K562 (cell line): ENCODE data around the gene DCLK1. TPM values are rescaled to one million over a fixed set of nuclear protein-coding genes. Genes with fewer than 3 reads are reported as not detected.

ENCODE experiments used
- ATAC-seq: fragments of 200-7000 bp; cut with Tn5 transposase; 3 replicates; pipeline ENCODE4 v1.9.1; 2020; ENCODE audit warnings: moderate library complexity
- BruUV-seq: library from RNA; stranded (reverse); fragments of 400-500 nt; replicated peaks from 2 replicates; lab custom pipeline; 2021; lab: Mats Ljungman, UMichigan
- CTCF ChIA-PET: fragments of 300-600 bp; formaldehyde crosslinking; extraction: SDS; loops from one replicate; lab custom pipeline; 2021; ENCODE audit warnings: low intra/inter-chr PET ratio; lab: Yijun Ruan, JAX
- POLR2A ChIA-PET: fragments of 300-600, 350-650 bp; sonication (Branson Sonifier 250); formaldehyde crosslinking; extraction: SDS; loops from one replicate; lab custom pipeline; 2021; ENCODE audit warnings: antibody characterized with exemption, inconsistent platforms; lab: Yijun Ruan, JAX
- DNase-seq, 4 experiments: peaks; one replicate each; pipeline versions ENCODE4 v3.0.0 to v3.0.0-alpha.2; 2011 to 2018; ENCODE audit warnings: low spot score in 3 of 4, mixed read lengths in 3 of 4; ENCODE audit errors: extremely low read depth in 1 of 4
- FAIRE-seq: peaks from 2 replicates; lab custom pipeline; 2011; peaks lifted over from hg19 to GRCh38; lab: Jason Lieb, UNC
- H2AFZ ChIP-seq: 2 replicates; pipeline ENCODE4 v1.6.0; 2011; ENCODE audit warnings: low read depth, low read length, control low read depth, inconsistent platforms
- H3K27ac ChIP-seq: fragments of 200-600 bp; 3 replicates; pipeline ENCODE4 v1.8.0; 2011; ENCODE audit warnings: low read depth, mild to moderate bottlenecking, control low read depth, inconsistent platforms, low read length, moderate library complexity, mixed read lengths; ENCODE audit errors: extremely low read depth
- H3K27me3 ChIP-seq, 2 experiments: fragments of 300-600 bp in 1 of 2; 2 replicates in 1 of 2; 3 replicates in 1 of 2; pipeline versions ENCODE4 v1.6.0 to v1.8.0; 2011; ENCODE audit warnings: inconsistent platforms in 2 of 2, low read length in 2 of 2, mild to moderate bottlenecking in 1 of 2, mixed read lengths in 1 of 2, moderate library complexity in 1 of 2; ENCODE audit not compliant: control insufficient read depth in 2 of 2, insufficient read depth in 2 of 2
- H3K36me3 ChIP-seq: fragments of 300-600 bp; 3 replicates; pipeline ENCODE4 v1.8.0; 2011; ENCODE audit warnings: mild to moderate bottlenecking, low read length, inconsistent platforms; ENCODE audit not compliant: control insufficient read depth, insufficient read depth
- H3K4me1 ChIP-seq, 2 experiments: fragments of 200-600 bp in 1 of 2; replicated peaks in 1 of 2; 2 replicates in 1 of 2; 3 replicates in 1 of 2; pipeline versions ENCODE4 v1.5.1 to v1.8.0; 2011; ENCODE audit warnings: inconsistent platforms in 2 of 2, low read length in 2 of 2, mild to moderate bottlenecking in 1 of 2, mixed read lengths in 1 of 2, moderate library complexity in 1 of 2; ENCODE audit not compliant: control insufficient read depth in 2 of 2, insufficient read depth in 2 of 2
- H3K4me2 ChIP-seq: 2 replicates; pipeline ENCODE4 v1.6.1; 2011; ENCODE audit warnings: low read length, control low read depth, inconsistent platforms, mixed read lengths; ENCODE audit not compliant: insufficient read depth
- H3K4me3 ChIP-seq: fragments of 200-600 bp; sonication (generic), shearing (Covaris generic); 2 replicates; pipeline ENCODE4 v1.5.1; 2016; ENCODE audit warnings: control low read depth, inconsistent platforms
- H3K79me2 ChIP-seq: fragments of 200-600 bp; 3 replicates; pipeline ENCODE4 v1.8.0; 2011; ENCODE audit warnings: low read length, inconsistent platforms; ENCODE audit not compliant: control insufficient read depth, insufficient read depth
- H3K9ac ChIP-seq, 2 experiments: 2 replicates each; pipeline versions ENCODE4 v1.6.0 to v1.6.1; 2011; ENCODE audit warnings: low read depth in 2 of 2, low read length in 2 of 2, control low read depth in 1 of 2, inconsistent platforms in 1 of 2, mild to moderate bottlenecking in 1 of 2, mixed read lengths in 1 of 2; ENCODE audit not compliant: insufficient read depth in 1 of 2
- H3K9me1 ChIP-seq: one replicate; pipeline ENCODE4 v1.6.0; 2011; ENCODE audit warnings: inconsistent platforms, mild to moderate bottlenecking, low read length, moderate library complexity; ENCODE audit not compliant: control insufficient read depth, insufficient read depth
- H3K9me3 ChIP-seq: replicated peaks from 2 replicates; pipeline ENCODE4 v1.5.1; 2011; ENCODE audit warnings: low read depth, low read length, inconsistent platforms; ENCODE audit not compliant: control insufficient read depth, insufficient read depth
- H4K20me1 ChIP-seq: replicated peaks from 2 replicates; pipeline ENCODE4 v1.6.1; 2011; ENCODE audit warnings: low read length, inconsistent platforms, mixed read lengths; ENCODE audit not compliant: control insufficient read depth, insufficient read depth
- ARNT ChIP-seq, 2 experiments: fragments of 450-650 bp; IDR thresholded peaks; 2 replicates each; pipeline ENCODE4 v1.6.1; 2016; ENCODE audit warnings: mild to moderate bottlenecking in 1 of 2
- EHMT2 ChIP-seq: fragments of 450-650 bp; IDR thresholded peaks from 2 replicates; pipeline ENCODE4 v1.6.1; 2018; ENCODE audit warnings: antibody characterized with exemption
- LARP7 ChIP-seq: fragments of 450-650 bp; IDR thresholded peaks from 2 replicates; pipeline ENCODE4 v1.6.1; 2016
- MTA3 ChIP-seq: fragments of 450-650 bp; formaldehyde crosslinking; IDR thresholded peaks from 2 replicates; pipeline ENCODE4 v1.6.1; 2017; ENCODE audit warnings: mild to moderate bottlenecking, borderline replicate concordance
- PTRF ChIP-seq: fragments of 450-650 bp; IDR thresholded peaks from 2 replicates; pipeline ENCODE4 v1.6.1; 2016; ENCODE audit warnings: mild to moderate bottlenecking, missing genetic modification characterization, missing compliant biosample characterization
- SIN3B ChIP-seq: fragments of 450-650 bp; IDR thresholded peaks from 2 replicates; pipeline ENCODE4 v1.6.1; 2017; ENCODE audit warnings: low read depth, mild to moderate bottlenecking, moderate library complexity
- SMARCB1 ChIP-seq: IDR thresholded peaks from 2 replicates; pipeline ENCODE4 v1.6.1; 2011; ENCODE audit warnings: improper control_type of control experiment, low read depth; ENCODE audit not compliant: insufficient read length
- SP1 ChIP-seq: sonication (generic); formaldehyde crosslinking; IDR thresholded peaks from 2 replicates; pipeline ENCODE4 v1.8.1; 2022; ENCODE audit warnings: mild to moderate bottlenecking, missing genetic modification reagents
- TOE1 ChIP-seq, 2 experiments: fragments of 450-650 bp in 1 of 2; sonication (generic) in 1 of 2; formaldehyde crosslinking in 1 of 2; IDR thresholded peaks; 2 replicates each; pipeline versions ENCODE4 v1.7.1 to v1.8.0; 2016 to 2022; ENCODE audit warnings: borderline replicate concordance in 2 of 2, mild to moderate bottlenecking in 2 of 2, antibody characterized with exemption in 1 of 2, inconsistent platforms in 1 of 2, low read depth in 1 of 2, missing genetic modification reagents in 1 of 2, moderate library complexity in 1 of 2
- WGBS: fragments of 100-300 bp; shearing (Covaris generic); methylation state at CpG from one replicate; pipeline ENCODE4 v1.1.6; 2016; ENCODE audit warnings: low coverage, mixed read lengths; ENCODE audit not compliant: insufficient coverage; ENCODE audit errors: missing lambda C conversion rate; 5-methylcytosine and 5-hydroxymethylcytosine counted together
- in situ Hi-C: fragments of 300-500 bp; cut with MboI; formaldehyde crosslinking; loops from 4 replicates; pipeline ENCODE4 v1.15.0; 2018; ENCODE audit warnings: inconsistent platforms, mixed read lengths
- intact Hi-C: fragments of 100-400 bp; cut with micrococcal nuclease; formaldehyde crosslinking; loops from 2 replicates; pipeline ENCODE4 v1.14.2; 2022
- polyA plus RNA-seq, 8 experiments: library from polyadenylated mRNA; depleted of rRNA in 4 of 8; stranded (reverse) in 5 of 8; unstranded in 3 of 8; fragments of >200 nt; fragmentation: Nextera tagmentation in 2 of 8; fragmentation: Illumina TruSeq in 1 of 8; extraction: Ambion mirVana in 2 of 8; extraction: Trizol in 1 of 8; gene quantifications; 2 replicates each; pipeline versions ENCODE4 v1.2.1 to v1.2.3, GENCODE V29; 2011 to 2014; ENCODE audit warnings: inconsistent platforms in 1 of 8, missing spikeins in 1 of 8
- total RNA-seq, 7 experiments: library from RNA; depleted of rRNA in 6 of 7; stranded (reverse); fragments of >200 nt in 6 of 7; fragmentation: Illumina TruSeq in 2 of 7; extraction: Trizol in 2 of 7; gene quantifications; 2 replicates each; pipeline versions ENCODE4 v1.2.1 to v1.2.3, GENCODE V29; 2011 to 2021; ENCODE audit warnings: low replicate concordance in 1 of 7

DCLK1 gene
- total and polyA plus RNA-seq, 9 of the 15 experiments (the other 6 are each of a cell fraction or from before 2014, with no cell fraction given) = 0.07 TPM; not detected in 8

GRCh38 chr13:36038785-36039555, 92.2 kb downstream of the DCLK1 start:
- in situ Hi-C loops (no loop called here), intact Hi-C loops (no loop called here)
- H3K27me3 ChIP-seq = no peaks in the 10 kb centered on the region
- POLR2A ChIA-PET = no interaction called here
- TF ChIP-seq SMARCB1 (no peak), SP1 (CRISPR knock-in tag) (no peak), SIN3B (no peak), ARNT (IDR thresholded peaks at IDR 0.05) (no peak), TOE1 (IDR thresholded peaks at IDR 0.05; ENCODE audit: borderline replicate concordance) (no peak), TOE1 (CRISPR knock-in tag; IDR thresholded peaks at IDR 0.05; ENCODE audit: borderline replicate concordance, low read depth) (no peak), PTRF (tag) (no peak), EHMT2 (no peak), LARP7 (no peak), MTA3 (no peak)
- no peak for DNase-seq
- no peak for ATAC-seq
- BruUV-seq = no TSS peak
- no peaks in the 10 kb centered on the region for H4K20me1 ChIP-seq
- no peaks in the 10 kb centered on the region for H3K9me1 ChIP-seq
- CTCF ChIA-PET = no interaction called here
- no peak overlapping the region for H3K4me3 ChIP-seq
- H3K4me1 ChIP-seq = no peaks in the 10 kb centered on the region
- WGBS = 0% methylated on average over 4 of the region's 4 CpGs
- H3K27ac ChIP-seq = no peak overlapping the region
- no peaks in the 10 kb centered on the region for H3K36me3 ChIP-seq
- no peaks in the 10 kb centered on the region for H3K9me3 ChIP-seq
- H3K79me2 ChIP-seq = no peaks in the 10 kb centered on the region
- no peak for FAIRE-seq
- no peak overlapping the region for H2AFZ ChIP-seq
- H3K4me2 ChIP-seq = no peak overlapping the region
- H3K9ac ChIP-seq = no peak overlapping the region
